Stimulated activated CD4-positive, alpha-beta T cell treated with anti-CD3 and anti-CD28 coated beads, Interleukin-2, amount 100 ng/mL, for 48 hours (primary cell): ENCODE data around the gene ARHGEF19.
"Not testable (repeated sequence)": the region's sequence is repeated elsewhere in the genome, so short reads cannot be mapped to it uniquely, and the experiment has no call there.

Experiments used
- DNase-seq, 2 donors: peaks; one replicate each; pipeline ENCODE4 v3.0.0-alpha.2; 2020

The ARHGEF19 gene

GRCh38 chr1:16163608-16164212 is 48.7 kb downstream of the ARHGEF19 start:
- DNase-seq, result not testable (repeated sequence)

GRCh38 chr1:16162163-16162822 is 50.2 kb downstream of the ARHGEF19 start:
- DNase-seq, result peak; percentile 25 to 34

- DNase-seq, result no peak
Measured at GRCh38 chr1:16161717-16162116, 50.7 kb downstream of the ARHGEF19 start.

GRCh38 chr1:16158993-16159831 is 53.2 kb downstream of the ARHGEF19 start:
- no peak for DNase-seq

GRCh38 chr1:16158025-16158424 is 54.4 kb downstream of the ARHGEF19 start:
- no peak for DNase-seq

- no peak for DNase-seq
Measured at GRCh38 chr1:16156848-16157495, 55.5 kb downstream of the ARHGEF19 start.

GRCh38 chr1:16155537-16156410 is 56.7 kb downstream of the ARHGEF19 start, which contains the start of gene EPHA2:
EPHA2 (minus strand) TSS chr1:16156069; CDS start chr1:16155932, 137 bp downstream.
- DNase-seq, result no peak

GRCh38 chr1:16153999-16154673 is 58.3 kb downstream of the ARHGEF19 start:
- DNase-seq, result no peak

GRCh38 chr1:16153096-16153998 is 59.1 kb downstream of the ARHGEF19 start:
- no peak for DNase-seq

GRCh38 chr1:16152481-16153087 is 59.9 kb downstream of the ARHGEF19 start:
- no peak for DNase-seq

- no peak for DNase-seq
Measured at GRCh38 chr1:16151995-16152384, 60.5 kb downstream of the ARHGEF19 start.

- no peak for DNase-seq
Measured at GRCh38 chr1:16151196-16151994, 61.1 kb downstream of the ARHGEF19 start.

GRCh38 chr1:16150508-16150907 is 61.9 kb downstream of the ARHGEF19 start:
- DNase-seq, result no peak

GRCh38 chr1:16149702-16150488 is 62.6 kb downstream of the ARHGEF19 start:
- DNase-seq, result no peak

GRCh38 chr1:16149146-16149545 is 63.3 kb downstream of the ARHGEF19 start:
- no peak for DNase-seq

GRCh38 chr1:16148329-16149092 is 63.9 kb downstream of the ARHGEF19 start:
- DNase-seq, result no peak
